ENCODE results near the gene MYEF2. TPM values are rescaled to one million over a fixed set of nuclear protein-coding genes. Genes with fewer than 3 reads are reported as not detected.

MYEF2 gene
- total and polyA plus RNA-seq, 2 of the 13 experiments (the other 11 are each of a cell fraction or from before 2014, with no cell fraction given): 10.3 to 10.5 TPM

DNA sequence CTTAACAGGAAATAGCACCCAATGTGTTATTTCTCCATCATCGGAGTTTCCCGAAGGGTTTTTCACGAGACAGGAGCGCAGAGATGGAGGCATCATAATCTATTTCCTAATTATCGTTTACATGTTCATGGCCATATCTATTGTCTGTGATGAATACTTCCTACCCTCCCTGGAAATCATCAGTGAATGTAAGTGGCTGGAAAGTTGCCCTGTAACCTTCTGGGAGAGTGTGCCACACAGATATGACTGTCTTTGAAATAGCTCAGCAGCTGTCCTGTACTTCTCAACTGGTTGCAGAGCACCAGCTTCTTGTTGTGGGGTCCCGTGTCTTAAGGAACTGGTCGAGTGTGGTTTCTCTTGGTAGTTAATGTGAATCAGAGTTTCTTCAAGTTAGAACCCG, 56.2 kb downstream of the MYEF2 start (continued):
- TF ChIP-seq, protein P1, sequence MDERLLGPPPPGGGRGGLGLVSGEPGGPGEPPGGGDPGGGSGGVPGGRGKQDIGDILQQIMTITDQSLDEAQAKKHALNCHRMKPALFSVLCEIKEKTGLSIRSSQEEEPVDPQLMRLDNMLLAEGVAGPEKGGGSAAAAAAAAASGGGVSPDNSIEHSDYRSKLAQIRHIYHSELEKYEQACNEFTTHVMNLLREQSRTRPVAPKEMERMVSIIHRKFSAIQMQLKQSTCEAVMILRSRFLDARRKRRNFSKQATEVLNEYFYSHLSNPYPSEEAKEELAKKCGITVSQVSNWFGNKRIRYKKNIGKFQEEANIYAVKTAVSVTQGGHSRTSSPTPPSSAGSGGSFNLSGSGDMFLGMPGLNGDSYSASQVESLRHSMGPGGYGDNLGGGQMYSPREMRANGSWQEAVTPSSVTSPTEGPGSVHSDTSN (CRISPR knock-in tag; IDR thresholded peaks at IDR 0.05): no peak
- TF ChIP-seq PAWR (CRISPR knock-in tag; IDR thresholded peaks at IDR 0.05; ENCODE audit: borderline replicate concordance): no peak

DNA sequence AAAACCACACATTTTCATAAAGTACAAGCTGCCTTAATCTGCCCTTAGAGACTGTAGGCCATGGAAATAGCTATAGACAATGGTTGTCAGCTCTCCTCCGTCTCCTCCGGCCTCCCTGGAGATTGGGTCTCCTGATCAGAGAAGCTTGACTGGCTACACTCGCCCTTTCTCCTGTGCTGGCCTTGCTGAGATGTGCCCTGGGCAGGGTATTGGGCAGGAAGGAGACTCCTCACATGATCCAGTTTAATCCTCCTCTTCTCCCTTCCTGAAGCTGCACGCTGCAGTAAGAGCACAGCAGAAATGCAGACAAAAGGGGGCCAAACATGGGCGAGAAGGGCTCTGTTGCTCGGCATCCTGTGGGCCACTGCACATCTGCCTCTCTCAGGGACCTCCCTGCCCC, 57.4 kb downstream of the MYEF2 start, which contains the start of gene SLC24A5:
Gene SLC24A5, plus strand, starts transcription at position 246 of the 400 bp plus-strand sequence. Its CDS starts 55 bp downstream, at position 301.
- 0% methylated on average over 3 of the region's 6 CpGs for WGBS (ENCODE audit: low lambda C conversion rate)
- TF ChIP-seq ATRX (CRISPR knock-in tag; IDR thresholded peaks at IDR 0.05; ENCODE audit: borderline replicate concordance): no peak
- Histone ChIP-seq H4K20me1 (ENCODE audit: insufficient read depth, low read length) (no peaks in the 10 kb centered on the region), H2AFZ (ENCODE audit: low read length) (no peak within 1 kb of the TSS), H3K4me2 (ENCODE audit: low read depth, low read length) (no peak within 1 kb of the TSS), H3K4me3 (replicated peaks in 1 of 3; ENCODE audit: insufficient read depth in 1 of 3, low read depth in 2 of 3, low read length in 3 of 3) (no peak within 1 kb of the TSS), H3K9ac (ENCODE audit: insufficient read depth, low read depth, low read length) (no peak within 1 kb of the TSS), H3K27me3 (ENCODE audit: control insufficient read depth in 1 of 2, insufficient read depth in 2 of 2, low read length in 2 of 2) (no peaks in the 10 kb centered on the region), H3K9me3 (ENCODE audit: low read length) (no peaks in the 10 kb centered on the region), H3K27ac (ENCODE audit: extremely low read length, insufficient read depth, low read length) (no peak within 1 kb of the TSS), H3K36me3 (replicated peaks in 1 of 2; ENCODE audit: control insufficient read depth in 1 of 2, insufficient read depth in 2 of 2, low read length in 2 of 2) (no peaks in the 10 kb centered on the region), H3K4me1 (ENCODE audit: insufficient read depth, low read length) (no peaks in the 10 kb centered on the region), H3K79me2 (ENCODE audit: insufficient read depth, low read length) (no peaks in the 10 kb centered on the region)
- in situ Hi-C loops (cut with HindIII; ENCODE audit: extremely low pct_ligation_motif_present, low pct_unique_long_range_greater_than_20kb): no loop called here
- DNase-seq (ENCODE audit: low spot score): no peak
- intact Hi-C loops (cut with micrococcal nuclease; ENCODE audit: unreplicated experiment): no loop called here
- FAIRE-seq: no peak
- CTCF ChIA-PET (ENCODE audit: low intra/inter-chr PET ratio, low total read pairs): no interaction called here
- POLR2A ChIA-PET: no interaction called here
- no TSS peak for BruUV-seq (replicated peaks)
- ATAC-seq: no peak

DNA sequence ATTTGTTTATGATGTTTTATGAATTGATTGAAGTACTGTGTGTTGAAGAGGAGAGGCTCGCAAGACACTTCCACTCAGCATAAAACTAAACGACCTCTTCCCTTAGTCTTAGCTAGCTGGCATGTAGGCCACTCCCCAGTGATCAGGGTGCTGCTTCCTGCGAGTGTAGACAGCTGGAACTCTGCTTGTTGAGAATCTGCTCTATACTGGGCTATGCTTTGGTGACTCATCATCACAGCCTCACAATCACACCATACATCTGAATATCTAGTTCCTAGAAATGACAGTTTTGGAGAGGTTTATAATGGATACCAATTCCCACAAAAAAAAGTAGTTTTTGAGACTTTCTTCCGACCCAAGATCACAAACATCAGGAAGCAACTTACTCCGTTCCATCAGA, 58.8 kb downstream of the MYEF2 start:
- no peak overlapping the region for H2AFZ ChIP-seq (ENCODE audit: low read length)
- ChIA-PET POLR2A (no interaction called here), CTCF (ENCODE audit: low intra/inter-chr PET ratio, low total read pairs) (no interaction called here)
- ATAC-seq (no peak), DNase-seq (ENCODE audit: low spot score) (no peak), FAIRE-seq (no peak)
- in situ Hi-C loops (cut with HindIII; ENCODE audit: extremely low pct_ligation_motif_present, low pct_unique_long_range_greater_than_20kb) (loop anchor here (10.0 kb wide), 1 partner anchor 166 kb away; no protein-coding TSS in a partner anchor), intact Hi-C loops (cut with micrococcal nuclease; ENCODE audit: unreplicated experiment) (no loop called here)
- no peaks in the 10 kb centered on the region for H3K79me2 ChIP-seq (ENCODE audit: insufficient read depth, low read length)
- H3K4me1 ChIP-seq (ENCODE audit: insufficient read depth, low read length): no peaks in the 10 kb centered on the region
- no peak overlapping the region for H3K9ac ChIP-seq (ENCODE audit: insufficient read depth, low read depth, low read length)
- no peaks in the 10 kb centered on the region for H3K27me3 ChIP-seq (ENCODE audit: control insufficient read depth in 1 of 2, insufficient read depth in 2 of 2, low read length in 2 of 2)
- no peak overlapping the region for H3K4me3 ChIP-seq (replicated peaks in 1 of 3; ENCODE audit: insufficient read depth in 1 of 3, low read depth in 2 of 3, low read length in 3 of 3)
- 19% methylated on average over 5 of the region's 5 CpGs for WGBS (ENCODE audit: low lambda C conversion rate)
- H3K36me3 ChIP-seq (replicated peaks in 1 of 2; ENCODE audit: control insufficient read depth in 1 of 2, insufficient read depth in 2 of 2, low read length in 2 of 2): no peaks in the 10 kb centered on the region
- H3K9me3 ChIP-seq (ENCODE audit: low read length): no peaks in the 10 kb centered on the region
- H3K4me2 ChIP-seq (ENCODE audit: low read depth, low read length): no peak overlapping the region
- H3K27ac ChIP-seq (ENCODE audit: extremely low read length, insufficient read depth, low read length): no peak overlapping the region
- no peaks in the 10 kb centered on the region for H4K20me1 ChIP-seq (ENCODE audit: insufficient read depth, low read length)
- BruUV-seq (replicated peaks): no TSS peak
- TF ChIP-seq SIN3B (IDR thresholded peaks at IDR 0.05; ENCODE audit: low read length) (no peak), ZNF274 (CRISPR knock-in tag; IDR thresholded peaks at IDR 0.05) (no peak), SMAD9 (CRISPR knock-in tag; IDR thresholded peaks at IDR 0.05) (no peak)
- TF ChIP-seq, protein P2, sequence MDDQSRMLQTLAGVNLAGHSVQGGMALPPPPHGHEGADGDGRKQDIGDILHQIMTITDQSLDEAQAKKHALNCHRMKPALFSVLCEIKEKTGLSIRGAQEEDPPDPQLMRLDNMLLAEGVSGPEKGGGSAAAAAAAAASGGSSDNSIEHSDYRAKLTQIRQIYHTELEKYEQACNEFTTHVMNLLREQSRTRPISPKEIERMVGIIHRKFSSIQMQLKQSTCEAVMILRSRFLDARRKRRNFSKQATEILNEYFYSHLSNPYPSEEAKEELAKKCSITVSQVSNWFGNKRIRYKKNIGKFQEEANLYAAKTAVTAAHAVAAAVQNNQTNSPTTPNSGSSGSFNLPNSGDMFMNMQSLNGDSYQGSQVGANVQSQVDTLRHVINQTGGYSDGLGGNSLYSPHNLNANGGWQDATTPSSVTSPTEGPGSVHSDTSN (CRISPR knock-in tag; IDR thresholded peaks at IDR 0.05; ENCODE audit: borderline replicate concordance): no peak
